NT2/D1 (cell line): Measurements from ENCODE around the gene VPS18.

Source experiments
- SUZ12 ChIP-seq: IDR thresholded peaks from 2 replicates; pipeline ENCODE4 v1.6.1; 2011; ENCODE audit not compliant: insufficient read length, insufficient read depth; ENCODE audit errors: extremely low read depth
- YY1 ChIP-seq: IDR thresholded peaks from 2 replicates; pipeline ENCODE4 v1.6.1; 2011; ENCODE audit not compliant: insufficient read length, insufficient read depth
- ZNF274 ChIP-seq: IDR thresholded peaks from 2 replicates; pipeline ENCODE4 v1.6.1; 2011; ENCODE audit warnings: mild to moderate bottlenecking, low read depth, low read length

- TF ChIP-seq YY1 = no peak
- TF ChIP-seq ZNF274 = no peak
- no peak for TF ChIP-seq SUZ12
These were observed 16.6 kb upstream of the VPS18 start for GRCh38 chr15:40877694-40878093.
